ENCODE data around the gene ANXA10.

DNA sequence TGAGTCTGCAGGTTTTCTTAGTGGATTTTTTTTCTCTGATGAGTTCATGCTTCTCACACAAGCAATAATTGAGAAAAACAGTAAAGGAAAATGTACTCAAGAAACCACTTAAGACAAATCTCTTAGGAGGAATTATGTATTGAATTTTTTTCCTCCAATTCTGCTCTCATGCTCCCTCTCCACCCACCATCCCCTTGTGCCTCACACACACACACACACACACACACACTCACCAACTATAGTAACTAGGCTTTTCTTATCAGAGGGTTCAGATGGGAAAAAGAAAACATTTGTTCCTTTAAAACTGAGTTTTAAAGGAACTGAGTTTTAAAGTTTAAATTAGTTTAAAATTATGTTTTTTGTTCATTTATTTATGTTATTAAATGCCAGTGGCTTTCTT lies 47.0 kb upstream of the ANXA10 start:
- TF ChIP-seq, protein P1, sequence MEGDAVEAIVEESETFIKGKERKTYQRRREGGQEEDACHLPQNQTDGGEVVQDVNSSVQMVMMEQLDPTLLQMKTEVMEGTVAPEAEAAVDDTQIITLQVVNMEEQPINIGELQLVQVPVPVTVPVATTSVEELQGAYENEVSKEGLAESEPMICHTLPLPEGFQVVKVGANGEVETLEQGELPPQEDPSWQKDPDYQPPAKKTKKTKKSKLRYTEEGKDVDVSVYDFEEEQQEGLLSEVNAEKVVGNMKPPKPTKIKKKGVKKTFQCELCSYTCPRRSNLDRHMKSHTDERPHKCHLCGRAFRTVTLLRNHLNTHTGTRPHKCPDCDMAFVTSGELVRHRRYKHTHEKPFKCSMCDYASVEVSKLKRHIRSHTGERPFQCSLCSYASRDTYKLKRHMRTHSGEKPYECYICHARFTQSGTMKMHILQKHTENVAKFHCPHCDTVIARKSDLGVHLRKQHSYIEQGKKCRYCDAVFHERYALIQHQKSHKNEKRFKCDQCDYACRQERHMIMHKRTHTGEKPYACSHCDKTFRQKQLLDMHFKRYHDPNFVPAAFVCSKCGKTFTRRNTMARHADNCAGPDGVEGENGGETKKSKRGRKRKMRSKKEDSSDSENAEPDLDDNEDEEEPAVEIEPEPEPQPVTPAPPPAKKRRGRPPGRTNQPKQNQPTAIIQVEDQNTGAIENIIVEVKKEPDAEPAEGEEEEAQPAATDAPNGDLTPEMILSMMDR (conservative IDR thresholded peaks at IDR 0.05; ENCODE audit: low read depth, low read length) = no peak
- TF ChIP-seq SMC3 (IDR thresholded peaks at IDR 0.05; ENCODE audit: low read depth, low read length) (no peak), MAFK (IDR thresholded peaks at IDR 0.05; ENCODE audit: low read depth, low read length) (no peak), MAZ (IDR thresholded peaks at IDR 0.05; ENCODE audit: borderline replicate concordance, low read depth, low read length) (no peak), POLR2A (IDR thresholded peaks at IDR 0.05; ENCODE audit: low read depth, low read length) (no peak), RAD21 (IDR thresholded peaks at IDR 0.05; ENCODE audit: low read length) (no peak)
- TF ChIP-seq, protein P2, sequence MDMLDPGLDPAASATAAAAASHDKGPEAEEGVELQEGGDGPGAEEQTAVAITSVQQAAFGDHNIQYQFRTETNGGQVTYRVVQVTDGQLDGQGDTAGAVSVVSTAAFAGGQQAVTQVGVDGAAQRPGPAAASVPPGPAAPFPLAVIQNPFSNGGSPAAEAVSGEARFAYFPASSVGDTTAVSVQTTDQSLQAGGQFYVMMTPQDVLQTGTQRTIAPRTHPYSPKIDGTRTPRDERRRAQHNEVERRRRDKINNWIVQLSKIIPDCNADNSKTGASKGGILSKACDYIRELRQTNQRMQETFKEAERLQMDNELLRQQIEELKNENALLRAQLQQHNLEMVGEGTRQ (IDR thresholded peaks at IDR 0.05; ENCODE audit: low read depth, low read length) = no peak
